Measurements from ENCODE around the gene FNDC5.

The FNDC5 gene

DNA sequence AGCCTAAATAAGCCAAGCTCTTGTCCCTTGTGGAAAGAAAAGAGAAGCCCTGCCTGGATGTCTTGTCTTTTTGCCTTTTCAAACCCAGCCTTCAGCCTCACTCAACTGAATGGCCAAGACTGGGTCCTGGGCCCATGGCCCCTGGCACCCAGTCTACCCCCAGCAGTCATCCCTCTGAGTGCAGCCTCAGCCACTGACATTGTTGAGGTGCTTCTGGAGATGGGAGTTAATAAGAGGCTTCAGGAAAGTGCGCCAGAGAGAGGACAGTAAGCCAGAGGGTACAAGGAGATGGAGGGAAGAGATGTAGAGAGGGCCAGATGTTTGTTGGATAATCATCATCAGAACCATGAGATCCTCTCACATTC is 6.8 kb downstream of the FNDC5 start:
- no peak for DNase-seq

DNA sequence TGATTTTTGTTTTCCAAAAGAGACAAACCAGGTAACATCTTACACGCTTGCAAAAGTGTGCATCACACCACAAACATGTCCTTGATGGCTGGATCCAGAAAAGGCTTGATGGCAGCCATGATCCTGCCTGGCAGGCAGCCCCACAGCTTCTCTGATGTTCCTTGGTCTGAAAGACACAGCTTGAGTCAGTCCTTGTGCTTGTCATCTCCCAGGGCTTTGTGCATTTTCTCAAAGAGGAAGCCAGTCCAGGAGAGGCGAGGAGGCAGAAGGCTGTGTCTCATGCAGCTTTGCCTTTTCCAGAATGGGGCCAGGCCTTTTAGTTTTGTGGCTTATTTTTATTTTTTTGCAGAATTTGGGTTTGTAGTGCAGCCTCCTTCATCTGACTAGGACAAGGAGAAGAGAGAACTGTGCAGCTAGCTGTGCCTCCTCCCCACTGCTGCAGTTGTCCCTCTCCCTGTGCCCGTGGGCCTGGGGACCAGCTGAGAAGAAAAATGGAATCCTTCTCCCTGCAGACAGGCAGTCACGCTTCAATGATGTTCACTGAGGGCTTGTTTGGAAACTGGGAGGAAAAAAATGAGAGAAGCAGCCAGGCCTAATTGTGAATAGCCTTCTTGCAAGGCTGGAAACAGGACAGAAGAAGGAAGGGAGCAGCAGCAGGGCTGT is 7.4 kb downstream of the FNDC5 start:
- DNase-seq: no peak

DNA sequence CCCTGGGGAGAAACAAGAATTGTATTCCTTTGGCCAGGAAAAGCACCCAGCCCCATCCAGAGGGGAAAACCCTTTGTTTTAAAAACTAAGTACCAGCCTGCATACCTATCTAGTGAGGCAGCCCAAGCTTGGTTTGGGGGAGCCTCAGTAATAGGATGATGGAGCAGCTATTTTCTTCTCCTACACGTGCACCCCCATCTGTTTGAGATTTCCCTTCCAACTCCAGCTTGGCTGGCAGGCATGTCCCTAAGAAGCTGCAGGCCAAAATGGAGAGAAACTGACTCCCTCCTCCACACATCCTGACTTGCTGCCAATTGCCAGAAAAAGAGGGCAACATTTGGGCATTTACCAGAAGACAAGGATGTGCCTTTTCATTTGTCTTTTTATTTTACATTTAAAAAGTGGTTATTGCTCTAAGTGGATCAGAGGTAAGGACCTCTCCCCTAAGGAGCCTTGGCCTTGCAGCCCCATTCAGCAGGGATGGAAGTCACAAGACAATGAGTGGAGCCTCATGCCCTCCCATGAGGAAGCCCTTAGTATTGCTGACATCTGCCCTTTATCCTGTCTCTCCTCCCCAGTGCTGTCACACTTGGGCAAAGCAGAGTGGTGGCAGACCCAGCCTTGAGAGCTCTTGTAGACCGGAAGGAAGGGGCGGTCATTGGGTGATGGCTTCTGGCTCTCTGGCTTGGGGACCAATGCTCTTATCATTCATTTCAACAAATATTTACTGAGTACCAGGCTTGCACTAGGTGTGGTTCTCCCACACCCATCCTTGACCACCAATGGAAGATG is 8.6 kb downstream of the FNDC5 start:
- no peak for DNase-seq

DNA sequence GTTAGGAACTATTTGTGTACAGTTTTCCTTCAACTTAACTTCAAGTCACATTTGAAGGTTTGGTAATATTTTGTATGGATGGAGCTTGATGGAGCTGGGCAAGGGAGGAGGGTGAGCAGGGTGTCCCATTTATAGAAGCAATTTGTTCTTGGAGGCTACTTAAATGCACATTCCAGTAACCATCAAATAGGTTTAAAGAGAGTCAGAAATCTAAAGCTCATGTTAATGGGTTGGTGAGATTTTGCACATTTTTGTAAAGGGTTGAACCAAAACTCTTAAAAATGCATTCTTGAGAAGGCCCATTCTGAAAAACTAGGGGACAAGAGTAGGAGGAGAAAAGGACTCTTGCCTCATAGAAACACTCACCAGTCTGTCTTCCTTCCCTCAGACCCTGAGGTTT is 10.1 kb downstream of the FNDC5 start:
- DNase-seq: no peak

DNA sequence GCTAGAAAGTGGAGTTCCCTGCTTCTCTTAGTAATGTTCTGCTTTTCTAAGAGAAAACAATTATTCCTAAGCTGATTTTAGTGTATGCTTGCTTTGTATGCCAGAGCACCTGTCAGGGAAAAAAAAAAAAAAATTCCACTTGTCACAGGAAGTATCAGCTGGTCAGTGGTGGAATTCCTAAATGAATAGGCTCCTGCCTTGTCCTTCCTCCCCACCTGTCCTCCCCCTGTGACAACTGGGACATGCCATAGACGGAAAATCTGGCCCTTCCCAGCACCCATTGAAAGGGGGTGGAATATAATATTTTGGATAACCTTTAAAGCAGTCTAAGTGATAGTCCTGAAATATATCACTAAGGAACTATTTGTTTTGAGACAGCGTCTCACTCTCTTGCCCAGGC is 10.8 kb downstream of the FNDC5 start:
- DNase-seq: no peak

DNA sequence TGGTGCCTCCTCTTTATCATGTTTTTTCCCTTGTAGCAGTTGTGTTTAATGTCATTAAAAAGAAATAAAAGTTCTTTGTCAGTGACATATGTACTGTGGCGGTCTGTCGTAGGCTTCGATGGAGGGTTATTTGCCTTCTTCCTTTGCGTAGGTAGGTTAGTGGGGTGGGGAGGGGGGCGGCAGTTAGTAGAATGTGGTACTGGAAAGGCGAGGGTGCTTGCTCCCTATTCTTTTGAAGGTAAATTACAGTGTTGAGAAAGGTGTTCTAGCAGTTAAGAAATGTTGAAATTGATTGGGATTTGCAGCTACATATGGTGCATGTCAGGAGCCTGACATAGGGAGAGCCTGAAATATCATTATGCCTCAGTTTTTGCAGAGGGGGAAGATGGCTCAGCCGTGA is 11.9 kb downstream of the FNDC5 start:
- DNase-seq: no peak

DNA sequence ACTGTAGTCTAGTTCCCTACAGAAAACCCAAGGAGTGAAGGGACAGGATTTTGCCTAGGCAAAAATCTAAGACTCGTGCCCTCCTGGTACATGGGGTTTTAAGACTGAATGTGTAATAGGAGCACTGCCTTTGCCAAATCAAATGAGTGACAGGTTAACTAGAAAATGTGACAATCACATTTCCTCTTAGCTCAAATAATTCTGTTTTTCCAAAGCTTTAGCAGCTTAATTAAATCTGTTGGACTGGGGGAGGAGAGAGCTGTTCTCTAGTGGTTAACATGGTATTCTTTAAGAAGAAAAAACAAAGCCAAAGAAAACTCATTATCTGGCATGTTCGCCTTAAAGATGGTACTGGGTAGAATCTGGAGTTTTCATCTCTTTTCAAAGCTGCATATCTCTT is 12.6 kb downstream of the FNDC5 start:
- DNase-seq: no peak

DNA sequence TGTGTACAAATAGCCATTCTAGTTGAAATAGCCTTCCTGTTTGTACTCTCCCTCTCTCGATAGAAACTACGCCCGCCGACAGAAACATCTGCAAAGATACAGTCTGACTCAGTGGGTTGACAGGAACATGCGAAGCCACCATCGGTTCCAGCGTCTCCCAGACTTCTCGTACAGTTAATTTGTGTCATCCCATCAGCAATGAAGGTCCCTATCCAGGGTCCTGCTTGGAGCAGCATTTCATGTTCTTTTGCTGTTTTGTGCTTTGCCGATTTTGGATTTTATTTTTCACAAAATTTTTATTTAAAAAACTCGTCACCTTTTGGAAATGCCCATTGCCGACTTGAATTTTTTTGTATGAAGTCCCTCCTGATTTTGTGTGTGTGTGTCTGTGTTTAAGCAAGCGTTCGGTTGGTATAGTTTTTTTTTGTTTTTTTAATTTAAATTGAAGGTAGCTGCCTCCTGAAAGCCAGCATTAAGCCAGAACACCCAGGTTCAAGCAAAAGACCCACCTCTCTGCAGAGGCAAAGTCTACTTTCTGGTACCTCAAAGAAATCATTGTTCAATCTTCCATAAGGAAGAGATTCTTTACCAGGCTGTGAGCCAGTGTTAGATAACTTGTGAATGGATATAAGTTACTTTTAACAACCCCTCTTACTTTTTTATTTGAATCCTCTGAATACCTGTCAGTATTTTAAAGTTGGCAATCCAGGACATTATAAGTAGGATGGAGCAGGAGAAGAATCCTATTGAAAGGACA is 14.7 kb downstream of the FNDC5 start:
- no peak for DNase-seq

DNA sequence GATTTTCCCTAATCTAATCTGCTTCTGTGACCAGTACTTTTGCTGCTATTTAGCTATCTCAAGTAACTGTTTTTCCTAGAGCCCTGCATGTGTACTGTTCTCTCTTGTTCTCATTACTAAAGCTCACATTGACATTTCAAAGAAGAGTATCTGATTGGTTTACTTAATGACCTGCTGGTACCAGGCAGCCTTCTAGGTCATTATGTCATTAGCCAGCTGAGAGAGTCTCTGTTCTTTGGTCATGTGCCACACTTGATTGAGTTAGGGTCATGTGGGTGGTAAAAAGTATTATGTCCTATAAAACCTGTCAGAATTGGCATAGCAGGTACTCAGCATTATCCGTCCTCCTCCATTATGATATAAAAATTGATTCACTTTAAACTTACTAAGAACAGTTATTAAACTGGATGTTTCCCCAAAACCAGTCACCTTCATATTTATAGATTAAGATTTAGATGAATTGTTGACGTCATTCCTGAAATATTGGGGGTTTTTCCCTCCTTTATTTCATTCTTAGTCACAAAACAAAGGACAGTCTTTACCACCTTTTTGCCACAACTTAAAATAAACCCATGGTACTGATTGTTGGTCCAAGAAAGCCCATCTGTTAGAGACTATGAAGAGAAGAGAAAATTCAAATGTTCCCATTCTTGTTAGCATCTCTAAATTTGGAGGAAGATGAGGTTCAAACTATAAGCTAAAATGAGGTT is 22.2 kb downstream of the FNDC5 start:
- no peak for DNase-seq

DNA sequence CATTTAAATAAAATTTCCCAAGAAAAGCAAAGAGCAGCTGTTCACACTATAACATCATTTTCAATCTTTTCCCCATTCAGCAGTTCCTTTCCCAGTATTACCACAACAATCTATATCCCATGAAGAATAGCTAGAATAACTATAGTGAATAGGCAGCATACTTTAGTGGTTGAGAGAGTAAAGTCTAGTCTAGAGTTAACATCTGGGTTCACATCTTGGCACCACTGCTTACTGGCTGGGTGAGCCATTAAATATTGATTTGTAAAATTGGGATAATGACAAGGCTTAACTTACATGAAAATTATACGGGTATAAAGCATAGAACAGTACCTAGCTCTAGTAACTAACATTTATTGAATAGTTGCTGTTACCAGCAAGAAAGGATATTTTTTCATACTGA is 38.8 kb downstream of the FNDC5 start:
- no peak for DNase-seq

DNA sequence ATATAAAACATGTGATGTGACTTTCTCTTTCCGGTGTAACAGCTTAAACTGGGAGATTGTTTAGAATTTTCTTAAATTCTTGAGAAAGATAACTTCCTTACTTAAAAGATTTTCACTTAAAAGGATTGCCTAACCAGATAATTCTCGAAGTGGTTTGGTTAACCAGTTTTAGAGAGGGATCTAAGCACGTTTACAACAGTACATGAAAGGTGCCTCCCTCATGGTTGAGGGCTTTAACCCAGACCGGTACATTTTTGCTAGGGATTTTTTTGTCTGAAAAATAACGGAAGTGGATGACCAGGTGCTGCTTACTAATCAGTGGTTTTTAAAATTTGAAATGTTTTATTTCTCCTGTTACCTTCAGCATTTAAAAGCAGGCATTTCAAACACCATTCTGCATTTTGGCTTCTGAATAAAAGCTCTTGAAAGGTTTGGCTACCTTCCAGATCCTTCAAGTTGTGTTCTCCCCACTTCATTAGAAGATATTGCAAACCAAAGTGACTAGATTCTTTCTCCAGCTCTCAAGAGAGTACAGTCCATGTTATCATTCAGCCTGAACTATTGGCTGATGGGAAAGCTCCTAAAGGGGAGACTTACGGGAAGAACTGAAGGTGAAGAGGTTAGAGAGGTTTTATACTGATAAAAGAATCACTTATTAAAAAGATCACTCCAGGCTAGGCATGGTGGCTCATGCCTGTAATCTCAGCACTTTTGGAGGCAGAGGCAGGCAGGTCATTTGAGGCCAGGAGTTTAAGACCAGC is 40.4 kb downstream of the FNDC5 start:
- no peak for DNase-seq

DNA sequence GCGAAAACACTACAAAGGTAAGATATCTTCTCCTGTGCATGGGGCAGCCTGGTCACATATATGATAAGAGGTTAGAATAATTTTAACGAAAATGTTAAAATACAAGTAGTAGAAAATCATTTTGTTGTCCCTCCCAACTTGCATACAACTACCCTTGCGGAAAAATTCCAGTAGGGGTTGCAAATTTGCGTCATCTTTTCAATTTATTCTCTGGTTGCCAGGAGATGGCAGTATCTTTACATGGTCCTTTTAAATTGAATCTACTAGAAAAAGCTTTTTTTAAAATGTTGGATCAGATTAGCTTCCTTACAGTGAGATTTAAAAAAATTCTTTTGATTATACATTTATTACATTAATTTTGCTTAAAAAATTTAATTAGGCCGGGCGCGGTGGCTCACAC is 42.4 kb downstream of the FNDC5 start:
- no peak for DNase-seq

DNA sequence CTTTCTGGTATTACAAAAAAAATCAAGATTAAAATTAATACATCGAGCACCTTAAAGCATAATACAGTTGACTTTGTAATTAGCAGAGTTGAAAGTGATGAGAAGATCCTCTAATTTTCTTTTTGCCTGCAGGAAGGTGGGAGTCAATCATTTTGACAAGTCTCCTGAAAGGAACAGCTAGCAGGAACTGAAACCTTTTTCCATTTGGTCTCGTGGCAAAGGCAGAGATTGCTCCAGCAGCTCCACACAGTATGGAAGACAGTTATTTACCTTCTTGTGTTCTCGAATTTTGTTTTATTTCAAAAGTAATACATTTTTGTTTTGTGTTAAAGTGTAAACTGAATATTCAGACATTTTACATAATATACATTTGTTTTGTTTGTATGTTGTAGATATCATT is 45.5 kb downstream of the FNDC5 start:
- no peak for DNase-seq

DNA sequence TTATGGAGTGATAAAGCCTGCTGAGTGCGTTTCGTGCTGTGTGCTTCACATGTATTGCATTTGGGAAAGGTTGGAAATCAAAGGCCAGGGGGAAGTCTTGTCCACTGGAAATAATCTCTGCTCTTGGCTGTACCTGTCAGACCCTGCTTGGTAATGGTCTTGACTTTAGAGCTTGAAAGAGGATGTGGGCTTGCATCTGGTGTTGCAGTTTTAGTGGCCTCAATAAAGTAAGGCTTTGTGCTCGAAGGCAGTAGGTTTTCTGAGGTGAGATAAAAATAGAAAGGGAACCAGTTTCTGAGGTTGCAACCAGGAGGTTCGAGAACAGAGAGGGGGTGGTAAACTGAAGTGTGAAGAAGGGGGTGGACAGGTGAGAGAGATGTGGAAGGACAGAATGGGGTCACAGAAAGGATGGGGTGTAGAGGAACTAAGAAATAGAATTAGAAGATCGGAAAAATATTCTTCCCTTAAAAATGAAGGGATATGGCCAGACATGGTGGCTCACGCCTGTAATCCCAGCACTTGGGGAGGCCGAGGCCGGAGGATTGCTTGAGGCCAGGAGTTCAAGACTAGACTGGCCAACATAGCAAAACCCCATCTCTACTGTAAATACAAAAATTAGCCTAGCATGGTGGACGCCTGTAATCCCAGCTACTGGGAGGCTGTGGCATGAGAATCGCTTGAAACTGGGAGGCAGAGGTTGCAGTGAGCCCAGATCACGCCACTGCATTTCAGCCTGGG is 51.7 kb downstream of the FNDC5 start:
- DNase-seq: no peak

DNA sequence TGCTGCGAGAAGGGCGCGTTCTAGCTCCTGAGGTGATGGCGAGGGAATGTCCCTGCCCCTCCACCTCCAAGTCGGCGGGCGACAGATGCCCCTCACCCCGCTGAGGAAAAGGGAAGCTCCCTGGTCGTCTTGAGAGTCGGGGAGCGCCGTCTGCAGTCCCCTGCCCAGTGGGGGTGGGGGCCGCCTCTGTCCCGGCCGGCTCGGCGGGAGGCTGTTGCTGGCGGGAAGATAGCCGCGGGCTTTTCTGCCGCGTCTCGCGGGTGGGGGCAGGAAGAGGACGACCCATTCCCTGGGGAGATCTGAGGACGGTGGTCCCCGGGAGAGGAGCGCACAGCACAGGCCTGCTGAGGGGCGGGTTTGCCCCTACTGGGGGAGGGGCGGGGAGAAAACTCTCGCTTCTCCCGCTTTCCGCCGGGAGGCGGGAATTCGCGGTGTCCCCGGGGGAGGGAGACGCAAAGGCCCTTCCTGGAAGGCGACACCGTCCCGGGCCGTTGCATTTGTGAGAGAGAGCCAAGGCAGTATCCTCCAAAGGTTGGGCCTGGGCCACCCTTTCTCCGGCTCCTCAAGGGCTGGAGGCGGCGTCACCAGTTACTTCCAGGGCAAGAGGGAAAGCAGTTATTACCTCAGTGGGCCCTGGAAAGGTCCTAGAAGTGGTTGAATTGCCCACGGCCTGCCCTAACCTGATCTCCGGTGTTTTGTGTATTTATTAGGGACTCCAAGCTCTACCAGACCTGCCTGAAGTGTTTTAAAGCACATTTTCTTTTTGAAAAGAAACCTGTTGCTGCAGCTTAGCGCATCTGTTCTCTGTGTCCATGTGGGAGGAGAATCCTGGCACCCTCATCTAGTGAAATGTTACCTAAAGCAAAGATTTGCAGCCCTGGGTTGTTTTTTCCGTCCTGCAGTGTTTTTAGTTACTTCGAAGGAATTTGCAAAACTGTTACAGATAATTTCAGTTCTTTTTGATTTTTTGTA is 52.6 kb downstream of the FNDC5 start:
- DNase-seq: peak; percentile 87

DNA sequence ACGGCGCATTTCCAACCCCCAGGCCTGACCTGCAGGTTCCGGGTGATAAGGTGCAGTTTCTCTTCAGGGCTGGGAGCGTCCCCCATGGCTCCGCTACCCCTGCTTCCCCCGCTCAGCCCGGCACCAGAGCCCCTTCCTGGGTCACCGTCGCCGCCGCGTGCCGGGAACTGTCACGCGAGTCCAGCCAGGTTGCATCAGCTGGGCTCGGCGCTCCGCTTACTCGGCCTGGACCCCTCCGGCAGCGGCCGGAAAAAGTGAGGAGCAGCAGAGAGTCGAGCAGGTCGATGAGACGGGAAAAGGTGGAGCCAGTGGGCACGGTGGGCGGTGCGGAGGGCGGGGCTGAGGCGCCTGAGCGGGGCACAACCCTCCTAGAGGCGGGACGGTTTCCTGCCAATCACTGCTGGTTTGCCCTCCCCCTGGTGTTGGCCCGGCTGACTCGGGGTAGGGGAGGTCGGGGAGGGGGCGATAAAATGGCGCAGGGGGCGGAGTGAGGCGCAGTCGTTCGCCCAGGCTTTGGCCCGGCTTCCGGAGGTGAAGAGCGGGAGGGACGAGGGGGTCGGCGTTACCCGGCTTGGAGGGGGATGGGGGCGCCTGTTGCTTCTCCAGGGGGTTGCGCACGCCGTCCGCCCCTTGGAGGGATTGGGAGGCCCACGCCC is 53.4 kb downstream of the FNDC5 start, which contains the start of the genes S100PBP and YARS1:
TSS of gene S100PBP (plus strand) at position 495 of the 656 bp plus-strand sequence. CDS start 8,447 bp downstream, outside the sequence.
TSS of gene YARS1 (minus strand) at position 200 of the 656 bp plus-strand sequence. CDS start at position 86, 114 bp downstream.
- DNase-seq: peak; percentile 99

DNA sequence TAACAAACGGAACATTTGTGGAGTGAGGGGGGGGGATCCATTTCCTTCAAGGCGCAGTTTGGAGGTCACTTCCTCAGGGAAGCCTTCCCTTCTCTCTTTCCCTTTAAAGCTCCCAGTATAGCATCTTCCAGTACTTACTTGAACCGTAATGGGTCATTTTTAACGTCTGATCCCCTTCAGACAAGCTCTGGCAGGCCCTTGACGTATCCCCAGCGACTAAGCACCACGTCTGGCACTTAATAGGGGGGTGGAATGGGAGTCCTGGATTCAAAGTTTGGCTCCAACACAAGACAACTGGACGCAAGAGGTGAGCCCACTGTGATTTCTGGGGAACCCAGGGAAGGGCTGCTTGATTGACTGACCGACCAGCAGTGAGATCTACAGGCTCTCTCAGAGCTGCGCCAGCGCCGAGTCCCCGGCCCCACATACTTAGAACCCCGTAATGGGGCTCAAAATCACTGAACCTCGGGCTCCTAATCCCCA is 54.0 kb downstream of the FNDC5 start:
- DNase-seq: no peak

DNA sequence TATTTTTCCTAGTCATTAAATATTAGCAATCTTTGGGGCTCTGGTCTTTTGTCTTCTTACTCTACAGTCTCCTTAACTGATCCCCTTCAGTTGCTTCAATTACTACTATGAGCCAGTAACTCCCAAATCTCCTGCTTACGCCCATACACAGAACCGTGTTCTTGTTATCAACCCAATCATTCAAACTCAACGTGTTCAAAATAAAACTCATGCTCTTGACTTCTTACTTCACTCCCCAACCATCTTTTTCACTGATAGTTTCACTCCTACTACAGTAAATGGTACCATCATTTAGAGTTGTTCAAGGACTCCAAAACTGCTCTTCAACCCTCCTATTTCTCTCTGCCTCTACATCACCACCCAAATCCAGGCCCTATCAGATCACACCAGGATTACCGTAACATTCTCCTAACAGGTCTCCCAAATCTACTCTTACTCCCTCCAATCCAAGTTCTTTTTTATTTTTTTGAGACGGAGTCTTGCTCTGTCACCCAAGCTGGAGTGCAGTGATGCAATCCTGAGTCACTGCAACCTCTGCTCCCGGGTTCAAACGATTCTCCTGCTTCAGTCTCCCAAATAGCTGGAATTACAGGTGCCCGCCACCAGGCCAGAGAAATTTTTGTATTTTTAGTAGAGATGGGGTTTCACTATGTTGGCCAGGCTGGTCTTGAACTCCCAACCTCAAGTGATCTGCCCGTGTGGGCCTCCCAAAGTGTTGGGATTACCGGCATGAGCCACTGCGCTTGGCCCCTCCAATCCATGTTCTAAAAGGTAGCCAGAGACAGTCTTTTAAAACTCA is 56.6 kb downstream of the FNDC5 start:
- DNase-seq: no peak

Measured in retina (tissue), 1 donor.